Islet precursor cell (in vitro differentiated cells): Measurements from ENCODE around the gene B4GALT1.

Source experiments
- DNase-seq: peaks from one replicate; pipeline ENCODE4 v3.0.0-alpha.2; 2018

The B4GALT1 gene

DNA sequence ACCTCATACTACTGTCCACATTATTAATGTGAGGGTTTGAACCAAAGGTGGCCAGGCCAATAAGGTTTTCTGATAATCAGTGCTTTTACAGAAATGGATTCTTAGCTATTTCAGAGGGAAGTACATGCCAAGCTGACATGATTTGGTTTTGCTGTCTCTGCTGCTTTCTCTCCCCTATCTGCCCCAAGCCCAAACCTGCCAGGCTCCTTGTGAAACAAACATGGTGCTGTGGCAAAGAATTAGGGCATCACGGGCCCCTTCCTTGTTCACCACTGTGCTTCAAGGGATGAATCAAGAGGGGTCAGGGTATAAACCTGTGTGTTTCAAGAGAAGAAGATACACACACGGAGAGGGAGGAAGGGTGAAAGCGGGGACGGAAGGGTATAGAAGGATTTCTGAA is 49.3 kb downstream of the B4GALT1 start:
- peak; percentile 20 for DNase-seq

DNA sequence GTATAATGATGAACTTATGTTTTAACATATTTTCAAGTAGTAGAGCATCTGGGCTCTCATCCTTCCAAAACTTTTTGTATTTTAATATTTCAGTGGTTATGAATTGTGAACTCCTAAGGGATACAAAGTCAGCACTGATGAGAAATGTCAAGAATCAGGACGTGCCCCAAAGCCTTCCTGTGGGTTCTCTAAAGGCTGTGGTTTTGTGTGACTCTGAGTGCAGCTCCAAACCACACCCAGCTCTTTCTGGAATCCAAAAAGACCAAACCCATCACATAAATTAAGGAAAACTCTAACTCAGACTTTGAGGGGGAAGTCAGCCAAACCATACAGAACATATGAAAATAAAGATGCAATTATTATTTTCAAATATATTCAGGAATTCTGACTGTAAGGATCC is 49.8 kb downstream of the B4GALT1 start:
- no peak for DNase-seq

DNA sequence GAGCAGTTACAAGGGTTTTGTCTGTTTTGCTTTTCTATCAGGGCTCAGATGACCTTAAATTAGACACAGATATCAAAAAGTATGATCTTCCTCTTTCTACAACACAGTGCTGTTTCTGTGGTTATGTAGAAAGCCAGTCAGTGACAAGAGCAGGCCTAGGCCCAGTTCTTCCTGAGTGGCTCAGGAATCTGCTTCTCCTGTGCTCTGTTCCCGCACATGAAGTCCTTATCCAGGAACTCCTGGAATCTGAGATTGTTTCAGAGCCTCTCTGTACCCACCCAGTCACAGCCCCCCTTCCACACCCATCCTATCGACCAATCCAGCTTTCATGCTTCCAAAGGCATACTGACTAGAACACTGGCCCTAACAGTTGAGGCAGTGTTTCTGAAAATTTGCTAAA is 50.3 kb downstream of the B4GALT1 start:
- DNase-seq, result peak; percentile 77

DNA sequence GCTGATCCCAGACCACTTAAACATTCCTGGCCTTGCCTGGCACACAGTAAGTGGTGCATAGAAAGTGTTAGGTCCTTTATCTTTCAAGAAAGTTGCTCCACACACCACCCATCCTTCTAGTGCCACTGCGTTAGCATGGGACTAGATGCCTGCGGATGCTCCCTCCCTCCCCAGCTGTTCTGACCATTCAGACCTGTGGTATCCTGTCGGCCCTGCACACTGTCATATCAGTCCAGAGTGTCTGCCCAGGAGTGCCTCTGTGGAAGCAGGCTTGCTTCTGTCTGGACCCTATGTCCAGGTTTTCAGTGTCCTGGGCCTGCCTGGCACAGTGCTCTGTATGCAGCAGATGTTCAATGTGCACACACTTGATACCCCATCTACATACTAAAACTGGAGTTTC is 52.4 kb downstream of the B4GALT1 start:
- no peak for DNase-seq

GRCh38 chr9:33113799-33114547 is 53.2 kb downstream of the B4GALT1 start:
- DNase-seq, result no peak

DNA sequence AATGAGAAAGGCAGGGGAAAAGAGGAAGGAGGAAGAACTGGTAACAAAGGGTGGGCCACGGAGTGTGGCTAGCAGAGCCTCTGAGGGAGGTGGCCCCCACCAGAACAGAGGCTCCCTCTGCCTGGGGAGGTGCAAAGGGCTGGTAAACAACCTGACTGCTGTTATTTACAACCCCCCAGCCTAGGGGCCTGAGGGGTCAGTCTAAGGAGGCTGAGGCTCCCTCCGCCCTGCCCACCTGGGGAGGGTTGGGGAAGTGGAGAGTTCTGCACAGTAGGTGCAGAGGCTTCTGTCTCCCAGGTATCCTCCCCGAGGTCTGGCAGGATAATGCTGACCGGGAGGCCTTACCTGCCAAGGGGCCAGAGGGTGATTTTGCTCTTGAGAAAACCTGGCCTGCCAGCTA is 55.0 kb downstream of the B4GALT1 start:
- DNase-seq, result no peak

GRCh38 chr9:33111631-33112030 is 55.5 kb downstream of the B4GALT1 start:
- no peak for DNase-seq

DNA sequence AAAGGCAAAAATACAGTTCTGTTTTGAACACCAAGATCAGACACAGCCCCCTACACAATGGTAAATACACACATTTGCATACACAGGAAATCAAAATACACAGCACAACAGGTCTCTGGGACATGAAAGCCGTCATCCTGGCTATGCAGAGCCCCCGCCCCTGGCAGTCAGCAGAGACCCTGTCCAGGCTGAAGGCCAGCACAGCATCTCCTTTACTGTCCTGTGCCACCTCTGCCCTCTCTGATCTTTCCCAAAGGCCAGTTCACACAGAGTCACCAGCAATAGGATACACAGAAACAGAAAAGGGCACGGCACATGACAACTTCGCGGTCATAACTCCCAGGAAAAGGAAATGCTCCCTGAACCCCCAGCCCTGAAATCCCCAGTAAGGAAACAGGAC is 56.5 kb downstream of the B4GALT1 start:
- no peak for DNase-seq

- DNase-seq, result no peak
Observed at GRCh38 chr9:33109850-33110595, 57.1 kb downstream of the B4GALT1 start.

DNA sequence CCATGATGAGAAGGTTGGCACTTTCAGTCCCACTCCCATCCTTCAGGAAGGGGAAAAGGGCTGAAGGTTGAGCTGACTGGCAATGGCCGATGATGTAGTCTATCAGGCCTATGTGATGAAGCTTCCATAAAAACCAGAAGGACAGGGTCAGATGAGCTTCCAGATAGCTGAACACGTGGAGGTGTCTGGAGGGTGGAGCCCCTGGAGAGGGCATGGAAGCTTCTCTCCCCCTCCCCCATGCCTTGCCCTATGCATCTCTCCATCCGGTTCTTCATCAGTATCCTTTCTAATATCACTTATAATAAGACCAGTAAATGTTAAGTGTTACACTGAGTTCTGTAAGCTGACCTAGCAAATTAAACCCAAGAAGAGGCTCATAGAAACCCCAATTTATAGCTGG is 58.0 kb downstream of the B4GALT1 start:
- DNase-seq, result no peak

DNA sequence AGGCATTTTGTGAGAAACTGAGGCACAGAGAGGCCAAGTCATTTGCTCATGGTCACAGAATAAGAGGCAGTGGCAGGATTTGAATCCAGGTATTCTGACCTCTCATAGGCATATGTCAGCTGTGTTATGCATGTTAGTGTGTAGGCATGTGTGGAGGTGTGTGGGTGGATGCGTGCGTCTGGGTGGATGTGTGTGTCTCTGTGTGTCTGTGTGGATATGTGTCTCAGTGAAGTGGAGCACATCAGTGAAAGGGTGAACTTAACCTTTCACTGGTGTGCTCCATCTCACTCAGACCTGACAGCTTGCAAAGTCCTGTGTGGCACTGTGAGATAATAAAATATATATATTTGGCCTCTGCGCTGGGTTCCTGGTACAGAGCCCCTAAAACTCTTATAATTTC is 58.7 kb downstream of the B4GALT1 start:
- no peak for DNase-seq

- no peak for DNase-seq
Observed at GRCh38 chr9:33107762-33108161, 59.4 kb downstream of the B4GALT1 start.

- DNase-seq, result peak; percentile 92
Observed at GRCh38 chr9:33106827-33107621, 60.1 kb downstream of the B4GALT1 start.

DNA sequence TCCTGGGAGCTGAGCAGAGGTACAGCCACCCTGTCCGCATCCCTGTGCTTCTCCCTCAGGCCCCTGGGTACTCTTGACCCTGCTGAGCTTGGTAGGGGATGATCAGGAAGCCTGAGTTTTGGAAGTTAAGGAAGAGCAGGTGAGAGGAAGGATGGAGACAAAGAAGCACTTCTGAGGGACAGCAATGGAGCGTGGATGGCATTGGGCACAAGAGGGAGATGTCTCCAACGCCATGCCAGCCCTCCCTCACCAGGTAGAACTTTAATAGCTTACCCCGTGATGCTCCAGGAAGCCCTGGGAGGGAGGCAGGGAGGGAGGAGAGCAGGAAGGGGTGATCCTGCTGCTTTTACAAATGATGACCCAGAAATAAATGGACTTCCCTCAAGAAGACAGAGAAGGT is 60.8 kb downstream of the B4GALT1 start:
- no peak for DNase-seq

DNA sequence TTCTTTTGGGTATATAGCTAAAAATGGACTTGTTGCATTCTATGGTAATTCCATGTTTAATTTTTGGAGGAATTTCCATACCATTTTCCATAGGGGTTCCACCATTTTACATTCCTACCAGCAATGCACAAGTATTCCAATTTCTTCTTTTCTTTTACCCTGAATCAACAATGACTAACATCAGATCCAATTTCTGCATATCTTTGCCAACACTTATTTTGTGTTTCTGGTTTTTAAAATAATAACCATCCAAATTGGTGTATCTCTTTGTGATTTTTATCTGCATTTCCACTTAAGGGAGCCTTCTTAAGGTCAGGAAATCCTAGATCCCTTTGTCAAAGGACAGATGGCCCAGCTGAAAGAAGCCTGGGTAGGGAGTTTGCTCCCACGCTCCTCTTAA is 61.2 kb downstream of the B4GALT1 start:
- no peak for DNase-seq

GRCh38 chr9:33105504-33105903 is 61.6 kb downstream of the B4GALT1 start:
- DNase-seq, result no peak

- no peak for DNase-seq
Observed at GRCh38 chr9:33104401-33104800, 62.7 kb downstream of the B4GALT1 start.

- DNase-seq, result no peak
Observed at GRCh38 chr9:33103501-33104281, 63.4 kb downstream of the B4GALT1 start.

DNA sequence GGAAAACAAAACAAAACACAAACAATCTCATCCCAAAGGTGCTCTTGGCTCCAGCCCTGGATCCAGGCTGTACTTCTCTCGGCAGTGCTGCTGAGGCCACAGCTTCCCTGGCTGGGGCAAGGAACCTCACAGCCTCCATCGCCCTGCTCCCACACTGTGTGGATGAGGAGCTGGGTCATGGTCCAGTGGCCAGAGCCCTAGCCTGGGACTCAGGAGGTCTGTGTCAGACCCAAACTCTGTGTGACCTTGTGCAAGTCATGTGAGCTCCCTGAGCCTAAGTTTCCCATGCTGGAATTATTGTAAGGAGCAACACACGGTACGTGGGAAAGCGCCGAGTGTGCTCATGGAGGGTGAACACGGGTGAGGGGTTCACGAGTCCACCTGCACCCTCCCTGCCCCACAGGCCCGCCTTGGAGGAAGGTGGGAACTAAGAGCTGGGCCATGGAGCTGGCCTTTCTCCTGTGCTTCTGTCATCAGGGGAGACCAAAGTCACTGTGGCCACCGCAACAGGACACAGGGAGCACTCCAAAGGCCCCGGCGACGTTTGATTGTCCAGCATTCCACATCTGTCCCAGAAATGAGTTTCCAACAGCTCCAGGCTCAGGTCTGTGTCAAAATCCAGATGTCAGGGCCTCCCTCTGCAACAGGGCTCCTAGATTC is 64.5 kb downstream of the B4GALT1 start:
- DNase-seq, result no peak

GRCh38 chr9:33101104-33101951 is 65.8 kb downstream of the B4GALT1 start:
- no peak for DNase-seq

DNA sequence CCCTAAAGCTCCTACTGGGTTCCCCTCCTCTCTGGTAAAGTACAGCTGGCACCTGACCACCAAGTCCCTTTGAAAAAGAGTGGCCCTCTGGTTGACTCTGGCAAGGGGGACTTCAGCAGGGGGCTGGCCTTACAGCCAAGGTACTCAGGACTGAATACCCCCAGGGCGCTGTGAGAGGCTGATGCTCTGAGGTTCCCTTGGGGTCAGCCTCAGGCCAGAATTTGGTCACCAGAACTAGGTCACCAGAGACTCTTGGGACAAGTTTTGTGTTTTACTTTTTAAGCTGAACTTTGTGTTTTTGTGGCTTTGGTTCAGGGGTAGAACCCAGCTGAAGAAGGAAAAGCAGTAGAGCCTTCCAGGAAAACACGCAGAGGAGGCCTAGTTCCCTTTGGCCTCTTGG is 67.4 kb downstream of the B4GALT1 start:
- DNase-seq, result no peak
